GM23338 (cell line): Measurements from ENCODE around the gene NCKAP1. TPM values are rescaled to one million over a fixed set of nuclear protein-coding genes. Genes with fewer than 3 reads are reported as not detected.

Experiments
- ATAC-seq: fragments of 200-7000 bp; cut with Tn5 transposase; 3 replicates; pipeline ENCODE4 v1.9.1; 2020
- DNase-seq: peaks from one replicate; pipeline ENCODE4 v3.0.0-alpha.2; 2015; ENCODE audit warnings: low spot score
- H2AFZ ChIP-seq: fragments of 200-600 bp; sonication (generic); 2 replicates; pipeline ENCODE4 v1.8.0; 2016; ENCODE audit warnings: antibody characterized with exemption, mild to moderate bottlenecking, moderate library complexity
- H3F3A ChIP-seq: fragments of 200-600 bp; sonication (generic); replicated peaks from 2 replicates; pipeline ENCODE4 v1.8.0; 2017; ENCODE audit warnings: antibody characterized with exemption, mixed run types, low read depth
- H3K27ac ChIP-seq: fragments of 200-600 bp; sonication (generic); 2 replicates; pipeline ENCODE4 v1.6.1; 2016; ENCODE audit warnings: low read depth
- H3K27me3 ChIP-seq: fragments of 200-600 bp; sonication (generic); 2 replicates; pipeline ENCODE4 v1.8.0; 2016; ENCODE audit warnings: mild to moderate bottlenecking, mixed run types, moderate library complexity; ENCODE audit not compliant: insufficient read depth
- H3K36me3 ChIP-seq: fragments of 200-600 bp; sonication (generic); 2 replicates; pipeline ENCODE4 v1.8.0; 2016; ENCODE audit warnings: mild to moderate bottlenecking; ENCODE audit not compliant: insufficient read depth
- H3K4me1 ChIP-seq: fragments of 200-600 bp; sonication (generic); 2 replicates; pipeline ENCODE4 v1.8.0; 2016; ENCODE audit warnings: mild to moderate bottlenecking, moderate library complexity; ENCODE audit not compliant: insufficient read depth
- H3K4me2 ChIP-seq: fragments of 200-600 bp; sonication (generic); 2 replicates; pipeline ENCODE4 v1.7.1; 2017; ENCODE audit warnings: mixed run types
- H3K4me3 ChIP-seq: fragments of 200-600 bp; sonication (generic); 2 replicates; pipeline ENCODE4 v1.6.1; 2016; ENCODE audit warnings: mixed run types
- H3K79me2 ChIP-seq: fragments of 200-600 bp; sonication (generic); replicated peaks from 2 replicates; pipeline ENCODE4 v1.8.0; 2017; ENCODE audit warnings: mild to moderate bottlenecking; ENCODE audit not compliant: insufficient read depth
- H3K9me2 ChIP-seq: fragments of 200-600 bp; sonication (generic); 2 replicates; pipeline ENCODE4 v1.8.0; 2017; ENCODE audit not compliant: insufficient read depth
- H4K20me1 ChIP-seq: fragments of 200-600 bp; sonication (generic); replicated peaks from 2 replicates; pipeline ENCODE4 v1.8.0; 2017; ENCODE audit warnings: mild to moderate bottlenecking; ENCODE audit not compliant: insufficient read depth
- H3K27ac Mint-ChIP-seq: 2 replicates; pipeline ENCODE4 v1.8.0; 2020; ENCODE audit warnings: inconsistent platforms, mild to moderate bottlenecking, moderate library complexity, mixed read lengths
- H3K27me3 Mint-ChIP-seq: 3 replicates; pipeline ENCODE4 v1.8.0; 2022; ENCODE audit warnings: low read depth, mild to moderate bottlenecking, moderate library complexity, mixed read lengths, inconsistent platforms; ENCODE audit not compliant: insufficient read depth, poor library complexity
- H3K36me3 Mint-ChIP-seq: 3 replicates; pipeline ENCODE4 v1.8.0; 2021; ENCODE audit warnings: low read depth, mild to moderate bottlenecking, inconsistent platforms, moderate library complexity, mixed read lengths
- H3K4me1 Mint-ChIP-seq: 3 replicates; pipeline ENCODE4 v1.8.0; 2020; ENCODE audit warnings: mild to moderate bottlenecking, inconsistent platforms, mixed read lengths
- H3K4me3 Mint-ChIP-seq: 3 replicates; pipeline ENCODE4 v1.8.0; 2021; ENCODE audit warnings: moderate library complexity, mild to moderate bottlenecking, inconsistent platforms, mixed read lengths
- H3K9me3 Mint-ChIP-seq: 3 replicates; pipeline ENCODE4 v1.8.0; 2020; ENCODE audit warnings: moderate library complexity, mild to moderate bottlenecking, inconsistent platforms, mixed read lengths
- CREB1 ChIP-seq: fragments of 250-450 bp; sonication (Bioruptor Pico); IDR thresholded peaks from 2 replicates; pipeline ENCODE4 v1.5.0; 2020; ENCODE audit warnings: low read depth, mild to moderate bottlenecking, moderate library complexity
- CTCF ChIP-seq, 2 experiments: fragments of 200-600 bp in 1 of 2; sonication (generic) in 1 of 2; conservative IDR thresholded peaks; 2 replicates each; pipeline versions ENCODE4 v1.5.1 to v1.6.1; 2016 to 2017; ENCODE audit warnings: antibody characterized with exemption in 2 of 2, low read depth in 2 of 2, mild to moderate bottlenecking in 2 of 2, moderate library complexity in 1 of 2
- EZH2 ChIP-seq: fragments of 200-600 bp; sonication (generic); IDR thresholded peaks from one replicate; pipeline ENCODE4 v1.8.0; 2017; ENCODE audit warnings: antibody characterized with exemption, mild to moderate bottlenecking, low read depth; ENCODE audit not compliant: unreplicated experiment
- EZH2phosphoT487 ChIP-seq: fragments of 200-600 bp; sonication (generic); IDR thresholded peaks from one replicate; pipeline ENCODE4 v1.8.1; 2018; ENCODE audit warnings: antibody characterized with exemption; ENCODE audit not compliant: unreplicated experiment
- JUNB ChIP-seq: IDR thresholded peaks from one replicate; pipeline ENCODE4 v1.6.1; 2016; ENCODE audit warnings: antibody characterized with exemption; ENCODE audit not compliant: unreplicated experiment
- NANOG ChIP-seq: IDR thresholded peaks from 2 replicates; pipeline ENCODE4 v1.6.1; 2016; ENCODE audit warnings: antibody characterized with exemption, borderline replicate concordance
- POLR2AphosphoS5 ChIP-seq: IDR thresholded peaks from 2 replicates; pipeline ENCODE4 v1.6.1; 2016; ENCODE audit warnings: antibody characterized with exemption, low read depth
- STAT1 ChIP-seq: IDR thresholded peaks from one replicate; pipeline ENCODE4 v1.6.1; 2016; ENCODE audit warnings: antibody characterized with exemption; ENCODE audit not compliant: unreplicated experiment
- ZNF114 ChIP-seq: fragments of 250-450 bp; sonication (Bioruptor Pico); IDR thresholded peaks from 2 replicates; pipeline ENCODE4 v1.5.0; 2020; ENCODE audit warnings: mild to moderate bottlenecking, moderate library complexity
- ZNF331 ChIP-seq: fragments of 250-450 bp; sonication (Bioruptor Pico); IDR thresholded peaks from 2 replicates; pipeline ENCODE4 v1.5.0; 2020; ENCODE audit warnings: low read depth, mild to moderate bottlenecking, moderate library complexity
- ZNF462 ChIP-seq: fragments of 250-450 bp; sonication (Bioruptor Pico); IDR thresholded peaks from 2 replicates; pipeline ENCODE4 v1.5.0; 2020; ENCODE audit warnings: mild to moderate bottlenecking, moderate library complexity
- polyA plus RNA-seq: library from polyadenylated mRNA; unstranded; fragments of >200 nt; fragmentation: Nextera tagmentation; extraction: Ambion mirVana; gene quantifications from 2 replicates; pipeline ENCODE4 v1.2.1, GENCODE V29; 2016
- total RNA-seq: library from RNA; depleted of rRNA; stranded (reverse); fragments of >200 nt; shearing (Covaris generic); gene quantifications from 2 replicates; pipeline ENCODE4 v1.2.3, GENCODE V29; 2014
- TF ChIP-seq, protein P1 (sequence below): IDR thresholded peaks from one replicate; pipeline ENCODE4 v1.6.1; 2018; ENCODE audit warnings: antibody characterized with exemption; ENCODE audit not compliant: unreplicated experiment
- TF ChIP-seq, protein P2 (sequence below): IDR thresholded peaks from 2 replicates; pipeline ENCODE4 v1.6.1; 2016; ENCODE audit warnings: antibody characterized with exemption

NCKAP1 gene
- total and polyA plus RNA-seq, 2 experiments from 2014 or later = 53.8 to 157 TPM

GRCh38 chr2:183031911-183032794 is 6.1 kb downstream of the NCKAP1 start:
- no peaks in the 10 kb centered on the region for H3K27me3 ChIP-seq
- no peak overlapping the region for H3K4me3 ChIP-seq
- H2AFZ ChIP-seq = no peak overlapping the region
- H3K27ac ChIP-seq = no peak overlapping the region
- H3K9me2 ChIP-seq = no peaks in the 10 kb centered on the region
- H4K20me1 ChIP-seq = peaks cover 43% of the 10 kb centered on the region
- no peaks in the 10 kb centered on the region for H3K27me3 Mint-ChIP-seq
- no peak overlapping the region for H3K4me3 Mint-ChIP-seq
- peaks cover 100% of the 10 kb centered on the region for H3K79me2 ChIP-seq
- ATAC-seq (no peak), DNase-seq (no peak)
- H3K36me3 Mint-ChIP-seq = no peaks in the 10 kb centered on the region
- H3F3A ChIP-seq = no peaks in the 10 kb centered on the region
- H3K4me2 ChIP-seq = no peak overlapping the region
- H3K27ac Mint-ChIP-seq = peak overlapping the region; percentile 39; the same call in 1 of the 2 replicates
- H3K4me1 ChIP-seq = peaks cover 59% of the 10 kb centered on the region
- TF ChIP-seq NANOG (no peak), CTCF (conservative IDR thresholded peaks at IDR 0.05; ENCODE audit: low read depth in 2 of 2) (no peak), ZNF331 (CRISPR knock-in tag) (no peak), ZNF114 (no peak), JUNB (no peak), CREB1 (CRISPR knock-in tag) (no peak), EZH2phosphoT487 (no peak), STAT1 (no peak), EZH2 (no peak), POLR2AphosphoS5 (no peak), ZNF462 (CRISPR knock-in tag) (no peak)
- TF ChIP-seq, protein P1, sequence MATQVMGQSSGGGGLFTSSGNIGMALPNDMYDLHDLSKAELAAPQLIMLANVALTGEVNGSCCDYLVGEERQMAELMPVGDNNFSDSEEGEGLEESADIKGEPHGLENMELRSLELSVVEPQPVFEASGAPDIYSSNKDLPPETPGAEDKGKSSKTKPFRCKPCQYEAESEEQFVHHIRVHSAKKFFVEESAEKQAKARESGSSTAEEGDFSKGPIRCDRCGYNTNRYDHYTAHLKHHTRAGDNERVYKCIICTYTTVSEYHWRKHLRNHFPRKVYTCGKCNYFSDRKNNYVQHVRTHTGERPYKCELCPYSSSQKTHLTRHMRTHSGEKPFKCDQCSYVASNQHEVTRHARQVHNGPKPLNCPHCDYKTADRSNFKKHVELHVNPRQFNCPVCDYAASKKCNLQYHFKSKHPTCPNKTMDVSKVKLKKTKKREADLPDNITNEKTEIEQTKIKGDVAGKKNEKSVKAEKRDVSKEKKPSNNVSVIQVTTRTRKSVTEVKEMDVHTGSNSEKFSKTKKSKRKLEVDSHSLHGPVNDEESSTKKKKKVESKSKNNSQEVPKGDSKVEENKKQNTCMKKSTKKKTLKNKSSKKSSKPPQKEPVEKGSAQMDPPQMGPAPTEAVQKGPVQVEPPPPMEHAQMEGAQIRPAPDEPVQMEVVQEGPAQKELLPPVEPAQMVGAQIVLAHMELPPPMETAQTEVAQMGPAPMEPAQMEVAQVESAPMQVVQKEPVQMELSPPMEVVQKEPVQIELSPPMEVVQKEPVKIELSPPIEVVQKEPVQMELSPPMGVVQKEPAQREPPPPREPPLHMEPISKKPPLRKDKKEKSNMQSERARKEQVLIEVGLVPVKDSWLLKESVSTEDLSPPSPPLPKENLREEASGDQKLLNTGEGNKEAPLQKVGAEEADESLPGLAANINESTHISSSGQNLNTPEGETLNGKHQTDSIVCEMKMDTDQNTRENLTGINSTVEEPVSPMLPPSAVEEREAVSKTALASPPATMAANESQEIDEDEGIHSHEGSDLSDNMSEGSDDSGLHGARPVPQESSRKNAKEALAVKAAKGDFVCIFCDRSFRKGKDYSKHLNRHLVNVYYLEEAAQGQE = no peak
- TF ChIP-seq, protein P2, sequence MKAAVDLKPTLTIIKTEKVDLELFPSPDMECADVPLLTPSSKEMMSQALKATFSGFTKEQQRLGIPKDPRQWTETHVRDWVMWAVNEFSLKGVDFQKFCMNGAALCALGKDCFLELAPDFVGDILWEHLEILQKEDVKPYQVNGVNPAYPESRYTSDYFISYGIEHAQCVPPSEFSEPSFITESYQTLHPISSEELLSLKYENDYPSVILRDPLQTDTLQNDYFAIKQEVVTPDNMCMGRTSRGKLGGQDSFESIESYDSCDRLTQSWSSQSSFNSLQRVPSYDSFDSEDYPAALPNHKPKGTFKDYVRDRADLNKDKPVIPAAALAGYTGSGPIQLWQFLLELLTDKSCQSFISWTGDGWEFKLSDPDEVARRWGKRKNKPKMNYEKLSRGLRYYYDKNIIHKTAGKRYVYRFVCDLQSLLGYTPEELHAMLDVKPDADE = no peak
- no peaks in the 10 kb centered on the region for H3K36me3 ChIP-seq
- H3K9me3 Mint-ChIP-seq = no peaks in the 10 kb centered on the region
- peaks cover 57% of the 10 kb centered on the region for H3K4me1 Mint-ChIP-seq
